ENCODE data around the gene DNM2. TPM values are rescaled to one million over a fixed set of nuclear protein-coding genes. Genes with fewer than 3 reads are reported as not detected.

DNM2 gene
- total and polyA plus RNA-seq, 2 of the 13 experiments (the other 11 are each of a cell fraction or from before 2014, with no cell fraction given): 41.7 to 59.8 TPM

DNA sequence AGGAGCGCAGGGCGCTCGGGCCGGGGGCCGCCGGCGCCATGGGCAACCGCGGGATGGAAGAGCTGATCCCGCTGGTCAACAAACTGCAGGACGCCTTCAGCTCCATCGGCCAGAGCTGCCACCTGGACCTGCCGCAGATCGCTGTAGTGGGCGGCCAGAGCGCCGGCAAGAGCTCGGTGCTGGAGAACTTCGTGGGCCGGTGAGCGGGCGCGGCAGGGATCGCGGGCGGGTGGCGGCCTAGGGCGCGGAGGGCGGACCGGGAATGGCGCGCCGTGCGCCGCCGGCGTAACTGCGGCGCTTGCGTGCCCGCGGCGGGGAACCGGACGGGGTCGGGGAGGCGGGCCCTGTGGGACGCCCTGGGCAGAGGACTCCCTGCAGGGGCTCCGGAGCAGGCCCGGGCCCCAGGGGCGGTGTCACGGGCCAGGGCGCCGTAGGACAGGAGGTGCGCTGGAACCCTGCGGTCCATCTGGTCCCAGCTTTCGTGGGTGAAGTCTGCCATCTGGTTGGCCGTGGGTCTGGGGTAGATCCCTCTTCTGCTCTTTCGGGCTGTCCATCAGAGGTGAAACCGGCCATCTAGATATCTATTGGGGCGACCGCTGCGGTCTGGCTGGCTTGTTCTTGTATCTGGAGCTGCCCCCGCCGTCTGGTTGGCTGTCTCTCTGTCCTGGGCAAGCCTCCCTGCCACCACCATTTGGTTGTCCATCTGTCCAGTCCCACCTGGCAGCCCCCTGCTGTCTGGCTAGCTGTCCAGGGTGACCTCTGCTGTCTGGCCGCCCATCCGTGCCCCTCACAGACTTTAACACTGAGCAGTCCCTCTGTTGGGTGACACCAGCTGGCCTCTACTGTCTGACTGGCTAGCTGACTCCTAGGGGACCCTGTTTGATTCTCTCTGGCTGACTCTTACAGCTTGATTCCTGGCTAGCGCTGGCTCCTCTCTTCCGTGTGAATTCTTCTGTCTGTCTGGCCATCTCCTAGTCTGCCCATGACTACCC is 622 bp downstream of the DNM2 start (continued):
- TF ChIP-seq, protein P1, sequence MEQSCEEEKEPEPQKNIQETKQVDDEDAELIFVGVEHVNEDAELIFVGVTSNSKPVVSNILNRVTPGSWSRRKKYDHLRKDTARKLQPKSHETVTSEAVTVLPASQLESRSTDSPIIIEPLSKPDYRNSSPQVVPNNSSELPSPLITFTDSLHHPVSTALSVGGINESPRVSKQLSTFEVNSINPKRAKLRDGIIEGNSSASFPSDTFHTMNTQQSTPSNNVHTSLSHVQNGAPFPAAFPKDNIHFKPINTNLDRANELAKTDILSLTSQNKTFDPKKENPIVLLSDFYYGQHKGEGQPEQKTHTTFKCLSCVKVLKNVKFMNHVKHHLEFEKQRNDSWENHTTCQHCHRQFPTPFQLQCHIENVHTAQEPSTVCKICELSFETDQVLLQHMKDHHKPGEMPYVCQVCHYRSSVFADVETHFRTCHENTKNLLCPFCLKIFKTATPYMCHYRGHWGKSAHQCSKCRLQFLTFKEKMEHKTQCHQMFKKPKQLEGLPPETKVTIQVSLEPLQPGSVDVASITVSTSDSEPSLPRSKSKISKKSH (CRISPR knock-in tag; IDR thresholded peaks at IDR 0.05; ENCODE audit: borderline replicate concordance): 0 out of 2 replicates have a peak, but pooled peaks have one; percentile 22
- TF ChIP-seq KLF13 (CRISPR knock-in tag; IDR thresholded peaks at IDR 0.05): no peak
- TF ChIP-seq TAF1 (CRISPR knock-in tag; IDR thresholded peaks at IDR 0.05): no peak; the same call in 1 of the 2 replicates
- TF ChIP-seq KDM5B (CRISPR knock-in tag; IDR thresholded peaks at IDR 0.05; ENCODE audit: borderline replicate concordance): peak; percentile 37; the same call in 1 of the 2 replicates
- no peak for TF ChIP-seq AHDC1 (CRISPR knock-in tag; IDR thresholded peaks at IDR 0.05; ENCODE audit: borderline replicate concordance)
- peak; percentile 85 for TF ChIP-seq ZFX (CRISPR knock-in tag; IDR thresholded peaks at IDR 0.05; ENCODE audit: low read depth)
- no peak for TF ChIP-seq ZNF781 (CRISPR knock-in tag; IDR thresholded peaks at IDR 0.05; ENCODE audit: borderline replicate concordance, not compliant biosample characterization)
- TF ChIP-seq AGO1 (IDR thresholded peaks at IDR 0.05; ENCODE audit: low read depth, low read length, poor library complexity, severe bottlenecking): peak; percentile 73
- peak; percentile 64 for TF ChIP-seq ZNF407 (CRISPR knock-in tag; IDR thresholded peaks at IDR 0.05; ENCODE audit: not compliant biosample characterization)
- TF ChIP-seq SRSF9 (IDR thresholded peaks at IDR 0.05; ENCODE audit: borderline replicate concordance, insufficient read depth, low read depth, low read length, poor library complexity, severe bottlenecking): no peak

All from HepG2 (cell line).